PFSK-1 (cell line): ENCODE data around the gene TNRC6C.

Source experiments
- FOXP2 ChIP-seq: optimal IDR thresholded peaks from 2 replicates; pipeline ENCODE3; 2011; ENCODE audit warnings: borderline replicate concordance, control low read depth, inconsistent platforms; ENCODE audit not compliant: insufficient read depth; ENCODE audit errors: extremely low read length, extremely low read depth
- POLR2AphosphoS5 ChIP-seq: IDR thresholded peaks from 2 replicates; pipeline ENCODE4 v1.6.1; 2012; ENCODE audit warnings: low read depth, mild to moderate bottlenecking, control low read depth, low read length, moderate library complexity
- SIN3A ChIP-seq: IDR thresholded peaks from 2 replicates; pipeline ENCODE4 v1.6.1; 2012; ENCODE audit warnings: mild to moderate bottlenecking, low read length, moderate library complexity, borderline replicate concordance; ENCODE audit not compliant: insufficient read depth
- TAF1 ChIP-seq: IDR thresholded peaks from 2 replicates; pipeline ENCODE4 v1.6.1; 2012; ENCODE audit warnings: low read length, control low read depth, borderline replicate concordance; ENCODE audit not compliant: insufficient read depth
- TF ChIP-seq, protein P1 (sequence below), 2 experiments: IDR thresholded peaks; 2 replicates each; pipeline versions ENCODE4 v1.6.1 to v1.8.0; 2011 to 2012; ENCODE audit warnings: low read depth in 2 of 2, low read length in 2 of 2, control low read depth in 1 of 2, inconsistent platforms in 1 of 2, mild to moderate bottlenecking in 1 of 2, moderate library complexity in 1 of 2; ENCODE audit not compliant: insufficient read depth in 1 of 2

The TNRC6C gene

DNA sequence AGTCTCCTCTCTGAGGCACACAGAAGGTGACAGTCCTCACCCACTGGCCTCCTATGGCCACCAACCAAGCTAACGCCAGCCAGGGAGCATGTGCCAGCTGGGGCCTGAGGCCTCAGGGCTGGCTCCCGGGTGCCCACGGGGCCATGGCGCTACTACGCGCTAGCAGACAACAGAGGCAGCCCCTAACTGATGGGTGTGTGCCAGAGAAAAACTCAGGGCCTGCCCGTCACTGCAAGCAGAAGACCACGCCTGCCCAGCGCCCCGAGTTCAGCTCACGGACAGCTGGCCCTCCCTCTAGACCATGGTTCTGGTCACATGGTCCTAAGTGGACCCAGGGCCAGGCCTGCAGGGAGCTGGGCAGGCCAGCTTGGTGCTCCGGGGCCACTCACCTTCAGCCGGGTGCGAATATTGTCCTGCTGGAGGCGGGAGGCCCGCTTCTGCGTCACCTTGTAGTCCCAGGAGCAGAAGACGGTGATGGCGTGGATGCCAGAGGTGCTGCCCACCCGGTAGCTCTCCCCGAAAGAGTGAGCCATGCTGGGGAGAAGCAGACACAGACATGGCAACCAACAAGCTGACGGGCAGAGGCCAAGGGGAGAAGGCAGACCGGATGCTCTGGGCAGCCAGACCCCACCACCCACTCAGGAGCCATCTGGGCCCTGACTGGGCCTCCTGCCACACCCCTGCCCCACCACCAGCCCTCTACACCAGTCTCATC lies 163.9 kb downstream of the TNRC6C start:
- TF ChIP-seq SIN3A (no peak), FOXP2 (no peak), TAF1 (no peak), POLR2AphosphoS5 (no peak)
- TF ChIP-seq, protein P1, sequence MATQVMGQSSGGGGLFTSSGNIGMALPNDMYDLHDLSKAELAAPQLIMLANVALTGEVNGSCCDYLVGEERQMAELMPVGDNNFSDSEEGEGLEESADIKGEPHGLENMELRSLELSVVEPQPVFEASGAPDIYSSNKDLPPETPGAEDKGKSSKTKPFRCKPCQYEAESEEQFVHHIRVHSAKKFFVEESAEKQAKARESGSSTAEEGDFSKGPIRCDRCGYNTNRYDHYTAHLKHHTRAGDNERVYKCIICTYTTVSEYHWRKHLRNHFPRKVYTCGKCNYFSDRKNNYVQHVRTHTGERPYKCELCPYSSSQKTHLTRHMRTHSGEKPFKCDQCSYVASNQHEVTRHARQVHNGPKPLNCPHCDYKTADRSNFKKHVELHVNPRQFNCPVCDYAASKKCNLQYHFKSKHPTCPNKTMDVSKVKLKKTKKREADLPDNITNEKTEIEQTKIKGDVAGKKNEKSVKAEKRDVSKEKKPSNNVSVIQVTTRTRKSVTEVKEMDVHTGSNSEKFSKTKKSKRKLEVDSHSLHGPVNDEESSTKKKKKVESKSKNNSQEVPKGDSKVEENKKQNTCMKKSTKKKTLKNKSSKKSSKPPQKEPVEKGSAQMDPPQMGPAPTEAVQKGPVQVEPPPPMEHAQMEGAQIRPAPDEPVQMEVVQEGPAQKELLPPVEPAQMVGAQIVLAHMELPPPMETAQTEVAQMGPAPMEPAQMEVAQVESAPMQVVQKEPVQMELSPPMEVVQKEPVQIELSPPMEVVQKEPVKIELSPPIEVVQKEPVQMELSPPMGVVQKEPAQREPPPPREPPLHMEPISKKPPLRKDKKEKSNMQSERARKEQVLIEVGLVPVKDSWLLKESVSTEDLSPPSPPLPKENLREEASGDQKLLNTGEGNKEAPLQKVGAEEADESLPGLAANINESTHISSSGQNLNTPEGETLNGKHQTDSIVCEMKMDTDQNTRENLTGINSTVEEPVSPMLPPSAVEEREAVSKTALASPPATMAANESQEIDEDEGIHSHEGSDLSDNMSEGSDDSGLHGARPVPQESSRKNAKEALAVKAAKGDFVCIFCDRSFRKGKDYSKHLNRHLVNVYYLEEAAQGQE (IDR thresholded peaks at IDR 0.05; ENCODE audit: insufficient read depth in 1 of 2, low read depth in 2 of 2, low read length in 2 of 2), result no peak

DNA sequence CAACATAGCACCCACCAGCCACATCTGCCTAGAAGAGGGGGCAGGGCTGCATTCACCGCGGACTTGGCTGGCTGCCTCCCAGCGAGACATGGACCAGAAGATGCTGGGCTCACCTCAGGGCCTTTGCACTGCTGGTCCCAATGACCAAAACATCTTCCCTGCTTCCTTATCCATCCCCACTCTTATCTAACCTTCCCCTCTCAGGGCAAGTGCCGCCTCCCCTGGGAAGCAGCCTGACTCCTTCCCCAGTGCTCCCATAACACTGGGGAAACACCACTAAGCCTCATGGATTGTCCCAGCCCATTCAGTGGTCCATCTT lies 164.4 kb downstream of the TNRC6C start:
- no peak for TF ChIP-seq SIN3A
- TF ChIP-seq FOXP2, result no peak

DNA sequence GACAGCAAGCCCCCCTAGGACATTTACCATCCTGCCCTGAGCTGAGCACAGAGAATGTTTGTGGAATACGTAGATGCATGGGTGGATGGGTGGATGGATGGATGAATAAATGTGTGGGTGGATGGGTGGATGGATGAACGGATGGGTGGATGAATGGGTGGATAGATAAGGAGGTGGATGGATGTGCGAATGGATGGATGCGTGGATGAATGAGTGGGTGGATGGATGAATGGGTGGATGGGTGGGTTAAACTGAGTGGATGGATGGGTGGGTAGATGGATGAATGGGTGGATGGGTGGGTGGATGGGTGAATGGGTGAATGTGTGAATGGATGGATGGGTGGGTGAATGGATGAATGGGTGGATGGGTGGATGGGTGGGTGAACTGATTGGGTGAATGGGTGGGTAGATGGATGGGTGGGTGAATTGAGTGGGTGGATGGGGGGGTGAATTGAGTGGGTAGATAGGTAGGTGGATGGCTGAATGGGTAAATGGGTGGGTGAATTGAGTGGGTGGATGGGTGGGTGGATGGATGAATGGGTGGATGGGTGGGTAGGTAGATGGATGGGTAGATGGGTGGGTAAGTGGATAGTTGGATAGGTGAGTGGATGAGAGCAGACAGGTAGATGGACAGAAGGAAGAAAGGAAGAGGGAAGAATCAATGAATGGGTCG lies 164.9 kb downstream of the TNRC6C start:
- no peak for TF ChIP-seq SIN3A
- TF ChIP-seq POLR2AphosphoS5, result no peak
- no peak for TF ChIP-seq FOXP2
- TF ChIP-seq, protein P1 (IDR thresholded peaks at IDR 0.05; ENCODE audit: insufficient read depth in 1 of 2, low read depth in 2 of 2, low read length in 2 of 2), result no peak
- TF ChIP-seq TAF1, result no peak

GRCh38 chr17:78124081-78124835 lies 165.8 kb downstream of the TNRC6C start:
- TF ChIP-seq TAF1 (no peak), SIN3A (no peak), FOXP2 (no peak), POLR2AphosphoS5 (no peak)
- TF ChIP-seq, protein P1 (IDR thresholded peaks at IDR 0.05; ENCODE audit: insufficient read depth in 1 of 2, low read depth in 2 of 2, low read length in 2 of 2), result no peak

DNA sequence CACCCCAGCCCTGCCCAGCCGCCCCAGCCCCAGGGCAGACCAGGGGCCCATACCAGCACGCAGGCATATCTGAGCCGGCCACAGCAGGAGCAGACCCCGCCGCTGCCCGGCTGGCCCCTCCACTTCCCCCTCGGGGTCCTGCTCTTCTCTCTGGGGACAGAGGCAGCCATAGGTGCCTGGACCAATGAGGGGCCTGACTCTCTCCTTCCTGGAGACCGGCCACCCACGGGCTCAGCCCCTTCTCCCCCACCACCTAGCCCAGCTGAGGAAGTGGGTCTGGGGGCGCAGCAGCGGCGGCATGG lies 166.3 kb downstream of the TNRC6C start:
- TF ChIP-seq, protein P1 (IDR thresholded peaks at IDR 0.05; ENCODE audit: insufficient read depth in 1 of 2, low read depth in 2 of 2, low read length in 2 of 2), result no peak
- TF ChIP-seq TAF1 (no peak), SIN3A (no peak), FOXP2 (no peak), POLR2AphosphoS5 (no peak)
